ENCODE measurements around the gene PRSS16. TPM values are rescaled to one million over a fixed set of nuclear protein-coding genes. Genes with fewer than 3 reads are reported as not detected.

The PRSS16 gene
- 28.2 and 29.8 TPM in 2 replicates for total RNA-seq
- long read RNA-seq: 0 reads

DNA sequence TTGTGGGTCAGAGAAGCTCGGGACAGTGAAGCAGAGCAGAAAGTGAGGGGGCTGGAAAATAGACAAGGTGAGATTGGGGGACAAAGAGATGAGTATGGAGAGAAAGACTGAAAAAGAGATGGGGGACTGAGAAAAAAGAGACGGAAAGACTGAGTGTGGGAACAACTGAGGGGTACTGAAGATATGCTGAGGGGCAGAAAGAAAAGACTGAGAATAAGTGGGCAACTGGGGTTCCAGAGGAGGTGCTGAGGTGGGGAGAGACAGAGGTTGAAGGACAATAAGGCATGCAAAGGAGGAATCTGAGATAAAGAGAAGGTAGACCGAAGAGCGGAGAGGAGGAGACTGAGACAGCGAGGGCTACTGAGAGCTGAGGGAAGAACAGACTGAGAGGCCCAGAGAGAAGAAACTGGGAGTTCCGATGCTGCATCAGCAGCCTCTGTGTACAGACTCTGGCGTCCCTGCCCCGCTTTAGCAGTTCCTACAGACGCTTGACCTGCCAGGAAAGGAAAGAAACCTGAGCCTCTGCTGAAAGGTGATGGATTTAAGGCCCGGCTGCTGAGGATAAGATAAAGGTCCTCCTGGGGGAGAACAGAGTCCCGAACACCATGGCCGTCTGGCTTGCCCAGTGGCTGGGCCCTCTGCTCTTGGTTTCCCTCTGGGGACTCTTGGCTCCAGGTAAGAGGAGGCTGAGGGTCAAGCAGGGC is at the start of gene PRSS16:
Gene PRSS16 (plus strand): TSS at position 569 of the 704 bp plus-strand sequence. CDS start 37 bp downstream, at position 606.
- no peak for DNase-seq (ENCODE audit: low spot score, unreplicated experiment)
- Mint-ChIP-seq H3K4me1 (ENCODE audit: low read depth) (no peaks in the 10 kb centered on the region), H3K27ac (no peak within 1 kb of the TSS), H3K27me3 (peaks cover 27% of the 10 kb centered on the region), H3K9me3 (ENCODE audit: low read depth) (peaks cover 13% of the 10 kb centered on the region), H3K36me3 (ENCODE audit: insufficient read depth) (no peaks in the 10 kb centered on the region), H3K4me3 (ENCODE audit: low read depth) (no peak within 1 kb of the TSS)
- no peak for TF ChIP-seq CTCF (IDR thresholded peaks at IDR 0.05; ENCODE audit: unreplicated experiment)

GRCh38 chr6:27205375-27206278 is 41.9 kb upstream of the PRSS16 start:
- DNase-seq (ENCODE audit: low spot score, unreplicated experiment): no peak
- Mint-ChIP-seq H3K4me1 (ENCODE audit: low read depth) (peaks cover 9% of the 10 kb centered on the region), H3K9me3 (ENCODE audit: low read depth) (no peaks in the 10 kb centered on the region), H3K27ac (no peak overlapping the region), H3K4me3 (ENCODE audit: low read depth) (peak overlapping the region; percentile 68), H3K27me3 (peaks cover 43% of the 10 kb centered on the region), H3K36me3 (ENCODE audit: insufficient read depth) (no peaks in the 10 kb centered on the region)
- no peak for TF ChIP-seq CTCF (IDR thresholded peaks at IDR 0.05; ENCODE audit: unreplicated experiment)

GRCh38 chr6:27206806-27207205 is 40.7 kb upstream of the PRSS16 start:
- Mint-ChIP-seq H3K4me1 (ENCODE audit: low read depth) (peaks cover 9% of the 10 kb centered on the region), H3K27ac (no peak overlapping the region), H3K4me3 (ENCODE audit: low read depth) (no peak overlapping the region), H3K27me3 (peaks cover 45% of the 10 kb centered on the region), H3K9me3 (ENCODE audit: low read depth) (no peaks in the 10 kb centered on the region), H3K36me3 (ENCODE audit: insufficient read depth) (no peaks in the 10 kb centered on the region)
- DNase-seq (ENCODE audit: low spot score, unreplicated experiment): no peak
- TF ChIP-seq CTCF (IDR thresholded peaks at IDR 0.05; ENCODE audit: unreplicated experiment): no peak

- Mint-ChIP-seq H3K4me3 (ENCODE audit: low read depth) (no peak overlapping the region), H3K36me3 (ENCODE audit: insufficient read depth) (no peaks in the 10 kb centered on the region), H3K27me3 (peaks cover 51% of the 10 kb centered on the region), H3K27ac (no peak overlapping the region), H3K9me3 (ENCODE audit: low read depth) (no peaks in the 10 kb centered on the region), H3K4me1 (ENCODE audit: low read depth) (peaks cover 9% of the 10 kb centered on the region)
- no peak for DNase-seq (ENCODE audit: low spot score, unreplicated experiment)
- TF ChIP-seq CTCF (IDR thresholded peaks at IDR 0.05; ENCODE audit: unreplicated experiment): no peak
These were observed 39.5 kb upstream of the PRSS16 start for GRCh38 chr6:27208042-27208441.

DNA sequence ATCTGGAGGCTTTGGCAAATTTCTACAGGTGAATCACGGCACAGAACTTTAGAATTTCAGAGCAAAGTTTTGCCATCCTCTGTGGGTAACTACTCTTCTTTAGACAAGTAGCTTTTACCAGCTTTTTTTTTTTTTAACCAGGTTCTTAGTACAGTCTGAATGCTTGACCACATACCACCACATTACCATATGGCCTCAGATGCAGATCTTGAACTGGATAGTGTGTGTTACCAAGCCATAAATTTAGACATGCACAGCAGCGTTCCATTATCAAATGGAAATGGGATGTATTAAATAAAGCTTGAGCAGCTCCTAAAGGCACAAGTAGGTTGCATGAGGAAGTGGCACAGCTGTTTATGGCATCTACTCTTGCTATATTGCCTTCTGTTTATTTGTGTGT is 38.3 kb upstream of the PRSS16 start:
- TF ChIP-seq CTCF (IDR thresholded peaks at IDR 0.05; ENCODE audit: unreplicated experiment): no peak
- DNase-seq (ENCODE audit: low spot score, unreplicated experiment): no peak
- H3K36me3 Mint-ChIP-seq (ENCODE audit: insufficient read depth): no peaks in the 10 kb centered on the region
- H3K27ac Mint-ChIP-seq: no peak overlapping the region
- H3K27me3 Mint-ChIP-seq: peaks cover 52% of the 10 kb centered on the region
- H3K4me1 Mint-ChIP-seq (ENCODE audit: low read depth): peaks cover 9% of the 10 kb centered on the region
- H3K4me3 Mint-ChIP-seq (ENCODE audit: low read depth): no peak overlapping the region
- H3K9me3 Mint-ChIP-seq (ENCODE audit: low read depth): no peaks in the 10 kb centered on the region
